Measurements from ENCODE around the gene SLC35F2.

SLC35F2 gene

GRCh38 chr11:107857550-107858216 is 904 bp downstream of the SLC35F2 start:
- H3K9ac ChIP-seq (ENCODE audit: low read length): peak overlapping the region; percentile 73
- H3K4me3 ChIP-seq (ENCODE audit: low read length): peak overlapping the region; percentile 95
- H2AFZ ChIP-seq (ENCODE audit: low read length): peak overlapping the region; percentile 86
- TF ChIP-seq, protein P1, sequence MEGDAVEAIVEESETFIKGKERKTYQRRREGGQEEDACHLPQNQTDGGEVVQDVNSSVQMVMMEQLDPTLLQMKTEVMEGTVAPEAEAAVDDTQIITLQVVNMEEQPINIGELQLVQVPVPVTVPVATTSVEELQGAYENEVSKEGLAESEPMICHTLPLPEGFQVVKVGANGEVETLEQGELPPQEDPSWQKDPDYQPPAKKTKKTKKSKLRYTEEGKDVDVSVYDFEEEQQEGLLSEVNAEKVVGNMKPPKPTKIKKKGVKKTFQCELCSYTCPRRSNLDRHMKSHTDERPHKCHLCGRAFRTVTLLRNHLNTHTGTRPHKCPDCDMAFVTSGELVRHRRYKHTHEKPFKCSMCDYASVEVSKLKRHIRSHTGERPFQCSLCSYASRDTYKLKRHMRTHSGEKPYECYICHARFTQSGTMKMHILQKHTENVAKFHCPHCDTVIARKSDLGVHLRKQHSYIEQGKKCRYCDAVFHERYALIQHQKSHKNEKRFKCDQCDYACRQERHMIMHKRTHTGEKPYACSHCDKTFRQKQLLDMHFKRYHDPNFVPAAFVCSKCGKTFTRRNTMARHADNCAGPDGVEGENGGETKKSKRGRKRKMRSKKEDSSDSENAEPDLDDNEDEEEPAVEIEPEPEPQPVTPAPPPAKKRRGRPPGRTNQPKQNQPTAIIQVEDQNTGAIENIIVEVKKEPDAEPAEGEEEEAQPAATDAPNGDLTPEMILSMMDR (IDR thresholded peaks at IDR 0.05; ENCODE audit: low read length): no peak
- no peak for TF ChIP-seq EZH2phosphoT487 (IDR thresholded peaks at IDR 0.05; ENCODE audit: low read length)
- no peak for TF ChIP-seq EZH2 (optimal IDR thresholded peaks at IDR 0.05; ENCODE audit: low read depth, low read length)
- H3K36me3 ChIP-seq (replicated peaks; ENCODE audit: insufficient read depth, low read length): no peaks in the 10 kb centered on the region
- H3K27me3 ChIP-seq (replicated peaks; ENCODE audit: insufficient read depth, low read length): no peaks in the 10 kb centered on the region
- peak overlapping the region; percentile 81; the same call in 1 of the 2 replicates for H3K27ac ChIP-seq (ENCODE audit: low read length)
- H3K4me2 ChIP-seq (ENCODE audit: low read depth, low read length): peak overlapping the region; percentile 94
- H3K9me2 ChIP-seq (replicated peaks; ENCODE audit: insufficient read depth, low read length): no peaks in the 10 kb centered on the region
- peak; percentile 36 for DNase-seq
- H3K79me2 ChIP-seq (ENCODE audit: low read length): peaks cover 57% of the 10 kb centered on the region
- H4K20me1 ChIP-seq (ENCODE audit: insufficient read depth, low read length): no peaks in the 10 kb centered on the region
- H3F3A ChIP-seq (ENCODE audit: insufficient read depth, low read length): peaks cover 18% of the 10 kb centered on the region
- no peaks in the 10 kb centered on the region for H3K9me3 ChIP-seq (replicated peaks; ENCODE audit: insufficient read depth, low read length)
- peaks cover 9% of the 10 kb centered on the region; the same call in 1 of the 2 replicates for H3K4me1 ChIP-seq (ENCODE audit: low read length)

- no peaks in the 10 kb centered on the region for H4K20me1 ChIP-seq (ENCODE audit: insufficient read depth, low read length)
- no peaks in the 10 kb centered on the region for H3K27me3 ChIP-seq (replicated peaks; ENCODE audit: insufficient read depth, low read length)
- no peak overlapping the region for H3K27ac ChIP-seq (ENCODE audit: low read length)
- H3F3A ChIP-seq (ENCODE audit: insufficient read depth, low read length): peaks cover 18% of the 10 kb centered on the region
- no peaks in the 10 kb centered on the region for H3K9me3 ChIP-seq (replicated peaks; ENCODE audit: insufficient read depth, low read length)
- no peak overlapping the region for H2AFZ ChIP-seq (ENCODE audit: low read length)
- H3K9me2 ChIP-seq (replicated peaks; ENCODE audit: insufficient read depth, low read length): no peaks in the 10 kb centered on the region
- no peak for DNase-seq
- no peaks in the 10 kb centered on the region for H3K36me3 ChIP-seq (replicated peaks; ENCODE audit: insufficient read depth, low read length)
- peaks cover 9% of the 10 kb centered on the region; the same call in 1 of the 2 replicates for H3K4me1 ChIP-seq (ENCODE audit: low read length)
- TF ChIP-seq EZH2phosphoT487 (IDR thresholded peaks at IDR 0.05; ENCODE audit: low read length): no peak
- TF ChIP-seq, protein P1 (IDR thresholded peaks at IDR 0.05; ENCODE audit: low read length): no peak
- no peak for TF ChIP-seq EZH2 (optimal IDR thresholded peaks at IDR 0.05; ENCODE audit: low read depth, low read length)
- H3K4me2 ChIP-seq (ENCODE audit: low read depth, low read length): peak overlapping the region; percentile 94
- no peak overlapping the region; the same call in 1 of the 2 replicates for H3K9ac ChIP-seq (ENCODE audit: low read length)
- H3K4me3 ChIP-seq (ENCODE audit: low read length): peak overlapping the region; percentile 95
- peaks cover 64% of the 10 kb centered on the region for H3K79me2 ChIP-seq (ENCODE audit: low read length)
Observed at GRCh38 chr11:107856981-107857517, 1.5 kb downstream of the SLC35F2 start.

GRCh38 chr11:107856180-107856980 is 2.2 kb downstream of the SLC35F2 start:
- H3K9me2 ChIP-seq (replicated peaks; ENCODE audit: insufficient read depth, low read length): no peaks in the 10 kb centered on the region
- H4K20me1 ChIP-seq (ENCODE audit: insufficient read depth, low read length): no peaks in the 10 kb centered on the region
- H3K9me3 ChIP-seq (replicated peaks; ENCODE audit: insufficient read depth, low read length): no peaks in the 10 kb centered on the region
- no peak for TF ChIP-seq EZH2phosphoT487 (IDR thresholded peaks at IDR 0.05; ENCODE audit: low read length)
- no peak for TF ChIP-seq EZH2 (optimal IDR thresholded peaks at IDR 0.05; ENCODE audit: low read depth, low read length)
- TF ChIP-seq, protein P1 (IDR thresholded peaks at IDR 0.05; ENCODE audit: low read length): no peak
- H3K4me1 ChIP-seq (ENCODE audit: low read length): peaks cover 9% of the 10 kb centered on the region; the same call in 1 of the 2 replicates
- peaks cover 18% of the 10 kb centered on the region for H3F3A ChIP-seq (ENCODE audit: insufficient read depth, low read length)
- DNase-seq: no peak
- H3K9ac ChIP-seq (ENCODE audit: low read length): no peak overlapping the region
- no peak overlapping the region for H3K4me3 ChIP-seq (ENCODE audit: low read length)
- H3K36me3 ChIP-seq (replicated peaks; ENCODE audit: insufficient read depth, low read length): no peaks in the 10 kb centered on the region
- H3K27ac ChIP-seq (ENCODE audit: low read length): no peak overlapping the region
- no peaks in the 10 kb centered on the region for H3K27me3 ChIP-seq (replicated peaks; ENCODE audit: insufficient read depth, low read length)
- H2AFZ ChIP-seq (ENCODE audit: low read length): no peak overlapping the region
- peaks cover 70% of the 10 kb centered on the region for H3K79me2 ChIP-seq (ENCODE audit: low read length)
- H3K4me2 ChIP-seq (ENCODE audit: low read depth, low read length): no peak overlapping the region

Measured in MM.1S (cell line).